SIG-M5 (cell line): ENCODE results near the gene CYP46A1.

Experiments
- DNase-seq: peaks from one replicate; lab custom pipeline; 2025; lab: John Stamatoyannopoulos, UW

Gene CYP46A1

GRCh38 chr14:99729991-99730875 is 46.1 kb downstream of the CYP46A1 start:
- no peak for DNase-seq

GRCh38 chr14:99730876-99731546 is 46.9 kb downstream of the CYP46A1 start:
- DNase-seq, result no peak

GRCh38 chr14:99731547-99732435 is 47.7 kb downstream of the CYP46A1 start:
- no peak for DNase-seq

GRCh38 chr14:99732436-99733210 is 48.5 kb downstream of the CYP46A1 start:
- DNase-seq, result no peak

- DNase-seq, result no peak
Measured at GRCh38 chr14:99733211-99733539, 49.1 kb downstream of the CYP46A1 start.

- DNase-seq, result no peak
Measured at GRCh38 chr14:99733540-99734405, 49.7 kb downstream of the CYP46A1 start.

GRCh38 chr14:99734406-99735051 is 50.4 kb downstream of the CYP46A1 start:
- no peak for DNase-seq

- DNase-seq, result no peak
Measured at GRCh38 chr14:99735189-99736135, 51.4 kb downstream of the CYP46A1 start.

GRCh38 chr14:99736603-99737371 is 52.7 kb downstream of the CYP46A1 start:
- no peak for DNase-seq

- no peak for DNase-seq
Measured at GRCh38 chr14:99737451-99737951, 53.4 kb downstream of the CYP46A1 start.

- DNase-seq, result no peak
Measured at GRCh38 chr14:99737956-99738667, 54.0 kb downstream of the CYP46A1 start.

- DNase-seq, result no peak
Measured at GRCh38 chr14:99740411-99740810, 56.3 kb downstream of the CYP46A1 start.

GRCh38 chr14:99741227-99741976 is 57.3 kb downstream of the CYP46A1 start:
- no peak for DNase-seq

GRCh38 chr14:99742074-99742473 is 58.0 kb downstream of the CYP46A1 start:
- no peak for DNase-seq

- no peak for DNase-seq
Measured at GRCh38 chr14:99742509-99743487, 58.7 kb downstream of the CYP46A1 start.
